Embryonic facial prominence (tissue), 1 donor: ENCODE results near the gene HSD3B1.
"Not testable (repeated sequence)": the region's sequence is repeated elsewhere in the genome, so short reads cannot be mapped to it uniquely, and the experiment has no call there.

Source experiments
- DNase-seq: peaks from one replicate; pipeline ENCODE4 v3.0.0-alpha.2; 2016; ENCODE audit errors: extremely low spot score

Gene HSD3B1

GRCh38 chr1:119490925-119491324 is 16.1 kb upstream of the HSD3B1 start:
- DNase-seq = no peak

- no peak for DNase-seq
Measured at GRCh38 chr1:119492763-119493162, 14.2 kb upstream of the HSD3B1 start.

- DNase-seq = no peak
Measured at GRCh38 chr1:119504831-119505230, 2.2 kb upstream of the HSD3B1 start.

GRCh38 chr1:119510046-119510445 is 3.0 kb downstream of the HSD3B1 start:
- DNase-seq = no peak

GRCh38 chr1:119515221-119515620 is 8.2 kb downstream of the HSD3B1 start:
- no peak for DNase-seq

GRCh38 chr1:119516247-119516646 is 9.2 kb downstream of the HSD3B1 start:
- no peak for DNase-seq

GRCh38 chr1:119516680-119517079 is 9.7 kb downstream of the HSD3B1 start:
- DNase-seq = no peak

- not testable (repeated sequence) for DNase-seq
Measured at GRCh38 chr1:119517667-119518066, 10.7 kb downstream of the HSD3B1 start.

GRCh38 chr1:119531606-119532323 is 24.8 kb downstream of the HSD3B1 start:
- DNase-seq = no peak

GRCh38 chr1:119532324-119532910 is 25.4 kb downstream of the HSD3B1 start:
- no peak for DNase-seq

GRCh38 chr1:119535381-119535780 is 28.4 kb downstream of the HSD3B1 start:
- no peak for DNase-seq

- no peak for DNase-seq
Measured at GRCh38 chr1:119537966-119538365, 31.0 kb downstream of the HSD3B1 start.

- DNase-seq = no peak
Measured at GRCh38 chr1:119539636-119540035, 32.6 kb downstream of the HSD3B1 start.

- no peak for DNase-seq
Measured at GRCh38 chr1:119541389-119541788, 34.4 kb downstream of the HSD3B1 start.

- no peak for DNase-seq
Measured at GRCh38 chr1:119542492-119542946, 35.5 kb downstream of the HSD3B1 start.

GRCh38 chr1:119544165-119544762 is 37.3 kb downstream of the HSD3B1 start:
- DNase-seq = no peak

- DNase-seq = no peak
Measured at GRCh38 chr1:119546641-119547040, 39.6 kb downstream of the HSD3B1 start.

- DNase-seq = no peak
Measured at GRCh38 chr1:119547306-119547705, 40.3 kb downstream of the HSD3B1 start.

- DNase-seq = no peak
Measured at GRCh38 chr1:119547805-119548204, 40.8 kb downstream of the HSD3B1 start.

GRCh38 chr1:119549719-119550132 is 42.7 kb downstream of the HSD3B1 start:
- peak; percentile 25 for DNase-seq

GRCh38 chr1:119550381-119550780 is 43.4 kb downstream of the HSD3B1 start:
- no peak for DNase-seq

- DNase-seq = no peak
Measured at GRCh38 chr1:119551218-119551617, 44.2 kb downstream of the HSD3B1 start.

GRCh38 chr1:119552656-119553055 is 45.6 kb downstream of the HSD3B1 start:
- DNase-seq = not testable (repeated sequence)
